Fibroblast of the aortic adventitia (primary cell): Measurements from ENCODE around the gene SPOP. TPM values are rescaled to one million over a fixed set of nuclear protein-coding genes. Genes with fewer than 3 reads are reported as not detected.

Source experiments
- DNase-seq: peaks from one replicate; pipeline ENCODE4 v3.0.0-alpha.2; 2010; ENCODE audit warnings: low read depth
- H3K4me3 ChIP-seq: 2 replicates; pipeline ENCODE4 v1.5.1; 2011; ENCODE audit warnings: low read depth, mild to moderate bottlenecking, control low read depth, low read length, moderate library complexity
- total RNA-seq: library from RNA; depleted of rRNA; stranded (reverse); fragments of >200 nt; gene quantifications from 2 replicates; pipeline ENCODE4 v1.2.3, GENCODE V29; 2012; ENCODE audit warnings: low replicate concordance
- TF ChIP-seq, protein P1 (sequence below): IDR thresholded peaks from 2 replicates; pipeline ENCODE4 v1.5.1; 2011; ENCODE audit warnings: mild to moderate bottlenecking, low read length, control low read depth, inconsistent platforms; ENCODE audit not compliant: insufficient read depth

The SPOP gene
- total RNA-seq, 1 donor = 46.1 TPM

DNA sequence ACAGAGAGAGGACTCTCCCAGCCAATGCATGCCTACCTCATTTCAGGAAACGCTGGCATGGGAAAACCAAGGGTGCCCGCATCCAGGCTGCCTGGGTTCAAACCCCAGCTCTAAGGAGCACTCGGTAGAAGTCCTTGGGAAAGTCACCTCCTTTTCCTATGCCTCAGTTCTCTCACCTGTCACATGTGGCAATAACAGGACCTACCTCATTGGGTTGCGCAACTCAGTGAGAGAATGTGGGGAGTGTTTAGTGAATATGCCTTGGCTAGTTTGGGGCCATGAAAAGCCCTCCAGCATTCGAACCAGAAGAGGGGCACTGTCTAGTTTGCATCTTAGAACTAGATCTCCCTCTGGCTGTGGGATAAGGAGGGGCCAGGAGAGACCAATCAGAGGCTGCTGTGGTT, 111.2 kb downstream of the SPOP start:
- TF ChIP-seq, protein P1, sequence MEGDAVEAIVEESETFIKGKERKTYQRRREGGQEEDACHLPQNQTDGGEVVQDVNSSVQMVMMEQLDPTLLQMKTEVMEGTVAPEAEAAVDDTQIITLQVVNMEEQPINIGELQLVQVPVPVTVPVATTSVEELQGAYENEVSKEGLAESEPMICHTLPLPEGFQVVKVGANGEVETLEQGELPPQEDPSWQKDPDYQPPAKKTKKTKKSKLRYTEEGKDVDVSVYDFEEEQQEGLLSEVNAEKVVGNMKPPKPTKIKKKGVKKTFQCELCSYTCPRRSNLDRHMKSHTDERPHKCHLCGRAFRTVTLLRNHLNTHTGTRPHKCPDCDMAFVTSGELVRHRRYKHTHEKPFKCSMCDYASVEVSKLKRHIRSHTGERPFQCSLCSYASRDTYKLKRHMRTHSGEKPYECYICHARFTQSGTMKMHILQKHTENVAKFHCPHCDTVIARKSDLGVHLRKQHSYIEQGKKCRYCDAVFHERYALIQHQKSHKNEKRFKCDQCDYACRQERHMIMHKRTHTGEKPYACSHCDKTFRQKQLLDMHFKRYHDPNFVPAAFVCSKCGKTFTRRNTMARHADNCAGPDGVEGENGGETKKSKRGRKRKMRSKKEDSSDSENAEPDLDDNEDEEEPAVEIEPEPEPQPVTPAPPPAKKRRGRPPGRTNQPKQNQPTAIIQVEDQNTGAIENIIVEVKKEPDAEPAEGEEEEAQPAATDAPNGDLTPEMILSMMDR = no peak
- no peak for DNase-seq
- no peak overlapping the region for H3K4me3 ChIP-seq

DNA sequence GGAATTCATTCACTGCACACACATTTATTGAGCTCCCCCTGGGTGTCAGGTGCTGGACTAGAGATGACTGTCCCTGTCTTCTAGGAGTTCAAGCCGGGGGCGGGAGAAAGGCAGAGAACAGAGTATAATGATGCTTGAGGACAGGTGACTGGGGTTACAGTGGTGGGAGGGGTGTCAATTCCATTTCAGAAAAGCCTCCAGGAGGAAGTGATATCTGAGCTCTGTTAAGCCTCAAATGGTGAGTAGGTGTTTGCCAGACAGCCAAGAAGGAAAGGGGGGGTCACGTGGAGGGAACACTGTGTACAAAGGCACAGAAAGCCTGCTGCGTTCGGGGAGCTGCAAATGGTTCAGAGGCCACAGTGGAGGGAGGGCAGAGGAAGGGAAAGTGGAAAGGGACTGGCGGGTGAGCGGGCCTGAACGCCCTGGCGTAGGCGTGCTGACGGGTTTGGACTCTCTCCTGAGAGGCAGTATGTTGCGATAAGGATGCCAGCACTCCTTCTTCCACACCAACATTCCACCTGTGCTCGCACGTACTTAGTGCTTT, 111.9 kb downstream of the SPOP start:
- no peak overlapping the region for H3K4me3 ChIP-seq
- TF ChIP-seq, protein P1 = no peak
- peak; percentile 47 for DNase-seq

DNA sequence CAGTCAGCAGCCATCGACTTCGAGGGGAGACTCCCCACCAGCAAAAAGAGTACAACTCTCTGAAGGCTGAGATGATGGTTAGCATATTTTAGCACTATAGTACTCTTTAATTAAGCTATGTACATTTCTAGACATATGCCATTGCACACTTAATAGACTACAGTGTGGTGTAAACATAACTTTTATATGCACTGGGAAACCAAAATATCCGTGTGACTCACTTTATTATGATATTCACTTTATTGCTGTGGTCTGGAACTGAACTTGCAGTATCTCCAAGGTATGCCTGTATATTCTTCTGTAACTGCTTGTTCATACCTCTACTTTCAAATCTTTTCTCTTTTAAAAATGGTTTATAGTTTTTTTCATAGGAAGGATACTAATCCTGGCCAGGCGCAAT, 113.3 kb downstream of the SPOP start:
- TF ChIP-seq, protein P1 = no peak
- H3K4me3 ChIP-seq = no peak overlapping the region
- DNase-seq = no peak

DNA sequence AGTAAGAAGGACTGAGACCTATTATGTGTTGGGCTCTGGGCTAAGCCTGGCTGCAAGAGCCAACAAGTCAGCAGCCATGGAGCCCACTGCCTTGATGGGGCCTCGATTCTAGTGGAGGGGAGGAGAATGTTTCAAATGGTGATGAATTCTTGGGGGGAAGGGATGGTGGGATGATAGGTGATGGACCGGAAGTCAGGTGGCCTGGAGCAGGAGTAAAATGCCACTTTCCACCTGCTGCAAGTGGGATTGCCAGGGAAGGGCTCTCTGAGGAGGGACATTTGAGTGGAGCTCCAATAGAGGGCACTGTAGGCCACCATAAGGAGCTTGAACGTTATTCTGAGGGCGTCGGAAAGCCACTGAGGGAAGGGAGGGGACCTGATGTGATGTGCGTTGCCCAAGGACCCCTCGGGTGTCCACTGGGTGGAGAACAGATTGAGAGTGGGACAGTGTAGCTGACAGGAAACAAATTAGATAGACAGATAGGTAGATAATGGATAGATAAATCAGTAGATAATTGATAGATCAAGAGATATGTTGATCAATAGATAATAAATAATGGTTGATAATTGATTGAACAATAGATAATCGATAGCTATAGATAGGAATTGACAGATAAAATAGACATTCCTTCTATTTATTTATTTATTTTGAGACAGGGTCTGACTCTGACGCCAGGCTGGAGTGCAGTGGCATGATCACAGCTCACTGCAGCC, 120.4 kb downstream of the SPOP start:
- DNase-seq = peak; percentile 50
- no peak overlapping the region for H3K4me3 ChIP-seq
- TF ChIP-seq, protein P1 = peak; percentile 61

DNA sequence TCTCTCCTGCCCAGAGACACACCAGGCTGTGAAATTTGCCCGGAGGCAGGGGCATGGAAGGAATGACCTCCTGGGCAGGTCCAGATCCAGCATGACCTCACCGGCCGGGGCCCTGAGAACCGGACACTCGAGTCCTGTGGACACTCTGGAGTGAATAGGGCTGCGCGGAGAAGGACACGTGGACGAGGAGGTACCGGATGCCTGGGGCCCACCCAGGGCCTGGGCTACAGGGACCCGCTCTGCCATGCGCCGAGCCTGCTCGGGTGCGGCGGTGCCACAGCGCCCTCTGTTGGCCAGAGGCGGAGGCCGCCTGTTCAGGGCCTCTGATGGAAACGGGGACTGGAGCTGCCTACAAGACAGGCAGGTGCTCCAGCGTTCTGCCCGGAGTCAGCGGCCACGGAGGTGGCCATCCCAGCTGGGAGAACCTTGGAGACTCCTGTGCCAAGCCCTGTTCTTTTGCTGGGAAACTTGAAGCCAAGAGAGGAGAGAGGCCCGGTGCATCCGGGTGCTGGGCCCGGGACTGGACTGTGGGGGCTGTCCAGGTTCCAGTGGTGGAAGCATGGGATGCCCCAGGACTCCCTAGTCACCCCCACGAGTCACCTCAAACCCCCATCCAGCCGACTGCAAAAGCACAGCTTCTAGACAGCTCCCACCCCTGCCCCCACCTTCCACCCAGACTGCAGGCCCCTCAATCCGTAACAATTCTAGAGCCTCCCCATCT, 121.5 kb downstream of the SPOP start:
- TF ChIP-seq, protein P1 = peak; percentile 99
- peak; percentile 62 for DNase-seq
- H3K4me3 ChIP-seq = no peak overlapping the region

DNA sequence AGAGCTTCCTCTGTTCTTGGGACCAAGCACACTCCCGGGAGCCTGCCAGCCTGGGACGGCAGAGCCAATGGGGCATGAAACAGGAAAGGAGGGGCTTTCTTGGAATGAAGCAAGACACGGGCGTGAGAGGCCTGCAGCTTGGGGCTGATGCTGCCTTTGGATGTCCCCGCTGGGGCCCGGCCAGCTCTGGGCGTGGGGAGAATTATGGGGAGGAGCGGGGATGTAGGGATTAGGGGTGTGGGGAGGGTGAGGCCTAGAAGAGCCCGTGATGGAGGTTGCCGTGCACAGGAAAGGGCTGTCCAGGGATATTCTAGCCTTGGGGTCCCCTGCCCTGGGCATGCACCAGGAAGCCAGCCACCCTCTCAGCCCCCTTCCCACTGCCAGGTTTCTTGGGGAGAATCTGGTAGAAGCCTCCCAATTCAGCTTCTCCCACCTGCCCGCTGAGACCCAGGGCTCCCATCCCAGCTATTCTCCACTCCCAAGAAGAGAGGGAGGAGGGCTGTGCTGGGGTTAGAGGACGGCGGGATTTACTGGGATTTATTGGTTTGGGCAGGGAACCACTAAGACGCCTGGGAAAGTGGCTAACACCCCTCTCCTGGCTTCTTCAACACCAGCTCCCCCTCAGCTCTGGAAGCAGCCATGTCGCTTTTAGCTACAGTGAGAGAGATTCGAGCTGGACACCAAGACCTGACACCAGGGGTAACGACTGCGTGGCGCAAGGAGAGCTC, 122.2 kb downstream of the SPOP start:
- DNase-seq = no peak
- TF ChIP-seq, protein P1 = no peak
- no peak overlapping the region for H3K4me3 ChIP-seq
